H1 (cell line): ENCODE results near the gene MBNL1. TPM values are rescaled to one million over a fixed set of nuclear protein-coding genes. Genes with fewer than 3 reads are reported as not detected.

Source experiments
- BCL11A ChIP-seq, 2 experiments: IDR thresholded peaks; one replicate each; pipeline ENCODE4 v1.6.1; 2011; ENCODE audit warnings: low read depth in 2 of 2, low read length in 2 of 2, mild to moderate bottlenecking in 2 of 2
- SP2 ChIP-seq: IDR thresholded peaks from 2 replicates; pipeline ENCODE4 v1.6.1; 2012; ENCODE audit warnings: mild to moderate bottlenecking, low read length, inconsistent platforms
- polyA plus RNA-seq, 7 experiments: library from polyadenylated mRNA; depleted of rRNA in 3 of 7; stranded (reverse) in 5 of 7; unstranded in 2 of 7; fragments of >200 nt in 5 of 7; fragments of 200-250 nt in 2 of 7; gene quantifications; 1 replicate in 5 of 7; 2 replicates in 1 of 7; 4 replicates in 1 of 7; pipeline versions ENCODE4 v1.2.1 to v1.2.3, GENCODE V29; 2011 to 2013; ENCODE audit warnings: missing spikeins in 2 of 7, mixed read lengths in 2 of 7
- total RNA-seq: library from RNA; stranded (reverse); fragmentation: NEBNext Ultra II Directional; extraction: Animal tissue kit (Norgen Biotek cat#: 25700); gene quantifications from 2 replicates; pipeline ENCODE4 v1.2.1, GENCODE V29; 2021

MBNL1 gene
- total and polyA plus RNA-seq, 2 of the 8 experiments (the other 6 are each of a cell fraction or from before 2014, with no cell fraction given), result 5.0 to 16.4 TPM

DNA sequence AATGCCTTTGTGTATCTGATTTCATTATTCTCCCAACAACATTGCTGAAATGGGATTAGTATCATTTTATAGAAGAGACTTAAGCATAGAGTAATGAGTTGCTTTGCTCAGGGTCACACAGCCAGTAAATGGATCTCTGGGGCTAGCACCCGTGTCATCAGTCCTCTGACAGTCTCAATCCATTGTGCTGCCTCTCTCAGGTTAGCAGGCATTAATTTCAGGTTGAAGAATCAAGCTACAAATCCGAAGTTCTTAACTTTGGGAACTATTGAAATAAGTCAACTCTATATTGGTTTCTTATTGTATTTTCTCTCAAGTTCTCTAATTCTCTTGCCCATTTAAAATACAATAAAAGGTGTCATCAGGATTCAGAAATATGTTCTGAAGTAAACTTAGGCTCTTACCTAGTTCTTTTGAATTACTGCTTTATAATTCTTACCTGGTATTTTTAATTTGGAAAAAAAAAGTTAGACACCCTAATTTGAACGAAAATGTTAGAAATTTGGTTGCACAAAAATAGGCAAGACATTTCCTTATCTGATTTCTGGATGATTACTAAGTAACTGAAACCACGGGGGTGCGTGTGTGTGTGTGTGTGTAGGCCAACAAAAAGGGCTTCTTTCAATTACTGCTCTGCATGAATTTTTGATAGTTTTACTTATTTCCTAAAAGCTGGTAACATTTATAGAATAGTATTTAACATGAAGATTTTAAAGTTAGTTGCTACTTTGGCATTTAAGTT, 189.8 kb downstream of the MBNL1 start (continued):
- TF ChIP-seq BCL11A (IDR thresholded peaks at IDR 0.05; ENCODE audit: low read depth in 2 of 2, low read length in 2 of 2) (no peak), SP2 (no peak)
- TF ChIP-seq, all 59 proteins: peak for 0
